PC-9 (cell line): ENCODE measurements around the gene ZNF516. TPM values are rescaled to one million over a fixed set of nuclear protein-coding genes. Genes with fewer than 3 reads are reported as not detected.

Experiments used
- BruUV-seq: library from RNA; stranded (reverse); fragments of 400-500 nt; replicated peaks from 2 replicates; lab custom pipeline; 2021; lab: Mats Ljungman, UMichigan
- CTCF ChIA-PET: fragments of 300-600 bp; sonication (Branson Sonifier 250); formaldehyde crosslinking; loops from one replicate; lab custom pipeline; 2022; ENCODE audit warnings: antibody characterized with exemption; lab: Charles Lee
- POLR2A ChIA-PET: fragments of 300-600 bp; sonication (Branson Sonifier 250); formaldehyde crosslinking; loops from one replicate; lab custom pipeline; 2022; ENCODE audit warnings: antibody characterized with exemption; ENCODE audit not compliant: unreplicated experiment; lab: Charles Lee
- DNase-seq, 2 experiments: peaks; one replicate each; pipeline versions ENCODE4 v3.0.0 to v3.0.0-alpha.2; 2015 to 2022; ENCODE audit warnings: mixed read lengths in 1 of 2
- H2AFZ ChIP-seq: fragments of 200-600 bp; sonication (generic); 2 replicates; pipeline ENCODE4 v1.8.1; 2017; ENCODE audit warnings: antibody characterized with exemption
- H3F3A ChIP-seq: fragments of 200-600 bp; sonication (generic); 2 replicates; pipeline ENCODE4 v1.8.1; 2017; ENCODE audit warnings: antibody characterized with exemption, mild to moderate bottlenecking, low read depth; ENCODE audit not compliant: insufficient read depth
- H3K27ac ChIP-seq: fragments of 200-600 bp; sonication (generic); 2 replicates; pipeline ENCODE4 v1.6.1; 2016; ENCODE audit warnings: mixed run types
- H3K27me3 ChIP-seq: fragments of 200-600 bp; sonication (generic); 2 replicates; pipeline ENCODE4 v1.6.1; 2016; ENCODE audit warnings: low read depth, mixed run types; ENCODE audit not compliant: insufficient read depth
- H3K36me3 ChIP-seq: fragments of 200-600 bp; sonication (generic); 2 replicates; pipeline ENCODE4 v1.6.1; 2016; ENCODE audit warnings: low read depth, mixed run types
- H3K4me1 ChIP-seq: fragments of 200-600 bp; sonication (generic); replicated peaks from 2 replicates; pipeline ENCODE4 v1.6.1; 2016; ENCODE audit warnings: mixed run types; ENCODE audit not compliant: insufficient read depth
- H3K4me2 ChIP-seq: fragments of 200-600 bp; sonication (generic); 2 replicates; pipeline ENCODE4 v1.6.1; 2017; ENCODE audit warnings: mixed run types
- H3K4me3 ChIP-seq: fragments of 200-600 bp; sonication (generic); 2 replicates; pipeline ENCODE4 v1.6.1; 2016; ENCODE audit warnings: mixed run types
- H3K79me2 ChIP-seq: fragments of 200-600 bp; sonication (generic); 2 replicates; pipeline ENCODE4 v1.6.1; 2017; ENCODE audit warnings: low read depth, mixed run types
- H3K9me2 ChIP-seq: fragments of 200-600 bp; sonication (generic); 2 replicates; pipeline ENCODE4 v1.8.1; 2017; ENCODE audit warnings: mild to moderate bottlenecking; ENCODE audit not compliant: insufficient read depth
- H3K9me3 ChIP-seq: fragments of 200-600 bp; sonication (generic); 2 replicates; pipeline ENCODE4 v1.8.1; 2016; ENCODE audit warnings: low read depth; ENCODE audit not compliant: insufficient read depth
- H4K20me1 ChIP-seq: fragments of 200-600 bp; sonication (generic); 2 replicates; pipeline ENCODE4 v1.8.1; 2017; ENCODE audit not compliant: insufficient read depth
- CTCF ChIP-seq: fragments of 200-600 bp; sonication (generic); conservative IDR thresholded peaks from 2 replicates; pipeline ENCODE4 v1.6.1; 2017; ENCODE audit warnings: mixed run types, antibody characterized with exemption, mild to moderate bottlenecking, moderate library complexity
- EZH2 ChIP-seq: fragments of 200-600 bp; sonication (generic); IDR thresholded peaks from 2 replicates; pipeline ENCODE4 v1.8.0; 2017; ENCODE audit warnings: antibody characterized with exemption, low read depth
- intact Hi-C: fragments of 100-400 bp; cut with micrococcal nuclease; formaldehyde crosslinking; loops from one replicate; pipeline ENCODE4 v1.10.0; 2022; ENCODE audit not compliant: unreplicated experiment
- total RNA-seq: library from RNA; stranded (reverse); gene quantifications from 2 replicates; pipeline ENCODE4 v1.2.3, GENCODE V29; 2021

ZNF516 gene
- total RNA-seq, 1 experiment from 2014 or later = 32.7 TPM

DNA sequence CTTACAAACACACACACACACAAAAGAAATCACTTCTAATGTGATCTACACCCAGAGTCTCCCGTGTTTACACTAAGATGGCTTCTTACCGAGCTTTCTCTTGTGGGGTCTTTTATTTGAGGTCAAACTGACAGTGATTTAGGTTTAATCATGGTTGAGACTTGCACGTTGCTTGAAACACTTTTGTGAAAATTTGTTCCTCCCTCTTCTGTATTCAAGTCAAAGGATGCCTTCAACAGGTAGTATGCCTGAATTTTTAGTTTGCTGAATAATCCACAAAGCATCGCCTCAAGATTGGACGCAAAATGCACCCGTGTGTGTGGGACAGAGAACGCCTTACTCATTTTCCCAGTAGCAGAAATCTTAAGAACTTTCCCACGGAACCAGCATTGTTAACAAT is 4.0 kb upstream of the ZNF516 start:
- no TSS peak for BruUV-seq
- H3K4me2 ChIP-seq = no peak overlapping the region
- no peak for DNase-seq
- ChIA-PET CTCF (no interaction called here), POLR2A (no interaction called here)
- intact Hi-C loops = no loop called here
- H3K79me2 ChIP-seq = 0 out of 2 replicates have a peak, but pooled peaks cover under 1% of the 10 kb centered on the region
- no peaks in the 10 kb centered on the region for H3K9me2 ChIP-seq
- TF ChIP-seq CTCF (no peak), EZH2 (no peak)
- no peak overlapping the region for H2AFZ ChIP-seq
- no peaks in the 10 kb centered on the region for H3K27me3 ChIP-seq
- H3K4me3 ChIP-seq = no peak overlapping the region
- H4K20me1 ChIP-seq = no peaks in the 10 kb centered on the region
- H3K27ac ChIP-seq = no peak overlapping the region
- no peaks in the 10 kb centered on the region for H3K36me3 ChIP-seq
- H3K4me1 ChIP-seq = no peaks in the 10 kb centered on the region
- H3F3A ChIP-seq = peaks cover 13% of the 10 kb centered on the region
- no peaks in the 10 kb centered on the region for H3K9me3 ChIP-seq

DNA sequence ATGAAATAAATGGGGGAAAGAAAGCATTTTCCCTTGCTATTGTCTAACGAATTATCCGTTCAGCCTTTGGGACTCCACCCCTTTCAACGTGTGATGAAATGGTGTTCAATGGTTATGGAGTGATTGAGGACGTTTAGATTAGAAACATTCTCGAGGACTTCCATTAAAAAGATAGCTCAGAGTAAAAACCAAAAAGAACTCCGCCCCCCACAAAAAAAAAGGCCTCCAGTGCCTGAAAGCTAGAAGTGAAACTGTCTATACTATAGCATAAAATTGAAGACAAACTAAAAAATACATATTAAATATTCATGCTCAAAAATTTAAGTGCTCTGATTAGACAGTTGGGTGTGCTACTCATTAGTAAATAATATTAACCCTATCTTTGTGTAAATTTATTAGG is 3.0 kb upstream of the ZNF516 start:
- intact Hi-C loops = no loop called here
- H3K4me2 ChIP-seq = no peak overlapping the region
- no peak overlapping the region for H3K27ac ChIP-seq
- ChIA-PET CTCF (no interaction called here), POLR2A (no interaction called here)
- BruUV-seq = no TSS peak
- H3K4me1 ChIP-seq = no peaks in the 10 kb centered on the region
- H2AFZ ChIP-seq = no peak overlapping the region
- no peaks in the 10 kb centered on the region for H4K20me1 ChIP-seq
- H3K27me3 ChIP-seq = no peaks in the 10 kb centered on the region
- H3F3A ChIP-seq = peaks cover 21% of the 10 kb centered on the region
- no peaks in the 10 kb centered on the region for H3K36me3 ChIP-seq
- H3K4me3 ChIP-seq = no peak overlapping the region
- DNase-seq = no peak
- 0 out of 2 replicates have a peak, but pooled peaks cover 6% of the 10 kb centered on the region for H3K79me2 ChIP-seq
- no peaks in the 10 kb centered on the region for H3K9me2 ChIP-seq
- TF ChIP-seq EZH2 (no peak), CTCF (no peak)
- H3K9me3 ChIP-seq = no peaks in the 10 kb centered on the region

DNA sequence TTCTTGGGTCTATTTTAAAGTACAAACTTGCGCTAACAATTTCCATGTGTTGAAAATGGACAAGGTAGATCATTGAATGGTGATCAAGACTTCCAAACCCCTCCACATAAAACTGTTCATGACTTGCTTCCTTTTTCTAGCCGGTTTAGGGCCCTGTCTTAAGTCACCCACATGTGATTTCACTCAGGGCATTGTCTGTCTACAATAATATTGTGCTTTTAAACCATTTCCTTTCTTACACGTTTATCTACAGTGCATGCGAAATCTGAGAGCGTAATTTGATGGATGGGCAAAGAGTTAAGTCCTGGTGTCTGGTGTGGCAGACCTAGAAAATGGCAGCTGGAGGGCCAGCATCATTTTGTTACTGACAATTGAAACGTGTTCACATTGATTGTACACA is 2.0 kb upstream of the ZNF516 start:
- Histone ChIP-seq H3K4me2 (no peak overlapping the region), H3K4me3 (no peak overlapping the region), H3K79me2 (peaks cover 10% of the 10 kb centered on the region), H3K4me1 (no peaks in the 10 kb centered on the region), H3K27me3 (no peaks in the 10 kb centered on the region), H3K9me3 (no peaks in the 10 kb centered on the region), H3K27ac (no peak overlapping the region), H3K9me2 (no peaks in the 10 kb centered on the region), H4K20me1 (no peaks in the 10 kb centered on the region), H2AFZ (no peak overlapping the region), H3F3A (peaks cover 25% of the 10 kb centered on the region), H3K36me3 (no peaks in the 10 kb centered on the region)
- no TSS peak for BruUV-seq
- CTCF ChIA-PET = interaction anchor here (0.6 kb wide), 1 partner anchor 15 kb away, joined by 5 read pairs; no protein-coding TSS in a partner anchor
- no peak for TF ChIP-seq CTCF
- TF ChIP-seq EZH2 = no peak
- POLR2A ChIA-PET = no interaction called here
- no peak for DNase-seq
- intact Hi-C loops = loop anchor here (2.0 kb wide), 1 partner anchor 28 kb away; no protein-coding TSS in a partner anchor
